Measurements from ENCODE around the gene SLITRK5.
A peak's percentile ranks its signal among the peaks of the same experiment; 100 is the strongest.

SLITRK5 gene, protein sequence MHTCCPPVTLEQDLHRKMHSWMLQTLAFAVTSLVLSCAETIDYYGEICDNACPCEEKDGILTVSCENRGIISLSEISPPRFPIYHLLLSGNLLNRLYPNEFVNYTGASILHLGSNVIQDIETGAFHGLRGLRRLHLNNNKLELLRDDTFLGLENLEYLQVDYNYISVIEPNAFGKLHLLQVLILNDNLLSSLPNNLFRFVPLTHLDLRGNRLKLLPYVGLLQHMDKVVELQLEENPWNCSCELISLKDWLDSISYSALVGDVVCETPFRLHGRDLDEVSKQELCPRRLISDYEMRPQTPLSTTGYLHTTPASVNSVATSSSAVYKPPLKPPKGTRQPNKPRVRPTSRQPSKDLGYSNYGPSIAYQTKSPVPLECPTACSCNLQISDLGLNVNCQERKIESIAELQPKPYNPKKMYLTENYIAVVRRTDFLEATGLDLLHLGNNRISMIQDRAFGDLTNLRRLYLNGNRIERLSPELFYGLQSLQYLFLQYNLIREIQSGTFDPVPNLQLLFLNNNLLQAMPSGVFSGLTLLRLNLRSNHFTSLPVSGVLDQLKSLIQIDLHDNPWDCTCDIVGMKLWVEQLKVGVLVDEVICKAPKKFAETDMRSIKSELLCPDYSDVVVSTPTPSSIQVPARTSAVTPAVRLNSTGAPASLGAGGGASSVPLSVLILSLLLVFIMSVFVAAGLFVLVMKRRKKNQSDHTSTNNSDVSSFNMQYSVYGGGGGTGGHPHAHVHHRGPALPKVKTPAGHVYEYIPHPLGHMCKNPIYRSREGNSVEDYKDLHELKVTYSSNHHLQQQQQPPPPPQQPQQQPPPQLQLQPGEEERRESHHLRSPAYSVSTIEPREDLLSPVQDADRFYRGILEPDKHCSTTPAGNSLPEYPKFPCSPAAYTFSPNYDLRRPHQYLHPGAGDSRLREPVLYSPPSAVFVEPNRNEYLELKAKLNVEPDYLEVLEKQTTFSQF

DNA sequence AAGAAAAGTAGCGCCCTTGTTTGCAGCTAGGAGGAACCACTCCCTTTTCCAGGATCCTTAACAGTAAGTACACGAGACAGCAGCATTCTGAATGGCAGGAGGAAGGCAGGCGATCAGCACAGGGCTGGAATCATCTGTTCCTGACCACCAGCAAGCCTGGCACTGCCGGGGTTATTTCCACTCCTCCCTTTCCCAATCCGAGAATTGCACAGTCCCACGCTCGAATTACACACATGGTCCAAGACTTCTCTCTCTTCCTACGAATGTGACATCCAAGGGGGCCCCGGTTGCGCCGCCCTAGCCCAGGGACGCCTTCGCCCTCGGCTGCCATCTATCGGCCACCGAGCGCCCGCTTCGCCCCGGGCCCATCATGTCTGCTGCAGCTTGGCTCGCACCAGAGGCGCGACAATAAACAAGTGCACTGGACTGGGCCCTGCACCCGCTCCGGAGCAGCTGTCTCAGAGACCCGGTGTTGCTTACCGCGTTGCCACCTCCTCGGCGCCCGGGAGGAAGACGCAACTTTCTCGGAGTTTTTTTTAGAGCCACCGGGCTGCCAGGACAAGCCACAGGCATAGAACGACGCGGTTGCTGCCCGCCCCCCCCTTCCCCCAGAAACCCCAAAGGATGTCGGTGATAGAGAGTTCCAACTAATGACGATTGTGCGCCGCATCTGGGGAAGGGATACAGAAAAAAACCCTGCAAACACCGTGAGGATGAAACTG is at the start of gene SLITRK5:
TSS of gene SLITRK5 (plus strand) at position 341 of the 722 bp plus-strand sequence. CDS start 4,018 bp downstream, outside the sequence.
- DNase-seq: peak; percentile 84 to 98 (median 90)
- intact Hi-C loops (cut with DNase I): loop anchor here (5.0 kb wide), 1 partner anchor 409 kb away; no protein-coding TSS in a partner anchor

DNA sequence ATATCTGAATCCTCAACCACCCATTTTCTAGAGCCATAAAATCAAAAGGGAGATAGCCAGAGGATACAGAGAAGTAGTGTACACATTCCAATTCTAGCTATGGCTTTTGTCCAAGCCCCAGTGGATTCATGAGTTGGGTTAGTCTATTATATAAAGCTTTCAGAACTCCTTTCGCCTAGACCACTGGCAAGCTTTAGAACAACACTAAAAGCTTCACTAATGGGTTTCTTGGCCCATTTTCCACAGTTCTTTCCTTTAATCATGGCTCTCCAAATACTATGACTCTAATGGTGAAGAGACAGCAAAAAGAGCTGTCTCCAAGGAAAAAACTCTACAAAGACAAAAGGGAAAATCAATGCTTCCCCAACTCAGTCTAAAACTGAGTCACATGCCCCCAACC is 48.2 kb upstream of the SLITRK5 start:
- intact Hi-C loops (cut with DNase I): no loop called here
- no peak for DNase-seq

DNA sequence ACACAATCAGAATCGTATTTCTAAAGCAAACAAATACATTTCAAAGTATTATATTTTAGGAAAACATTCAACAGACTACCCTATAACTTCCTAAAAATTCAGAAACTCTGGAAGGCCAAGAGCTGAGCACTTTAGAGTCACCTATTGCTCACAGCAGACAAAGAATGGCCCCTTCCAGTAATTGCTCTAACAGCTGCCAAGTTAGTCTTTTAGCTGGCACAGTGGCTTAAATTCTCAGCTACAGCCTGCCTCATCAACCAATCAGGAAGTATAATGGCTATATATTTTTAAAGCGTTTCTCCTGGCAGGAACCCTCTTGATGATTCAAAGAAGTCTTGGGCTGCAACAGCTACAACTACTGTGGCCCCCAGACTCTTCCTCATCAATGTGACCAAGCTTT is 14.9 kb upstream of the SLITRK5 start:
- DNase-seq: no peak
- intact Hi-C loops (cut with DNase I): no loop called here

GRCh38 chr13:87661471-87661870 is 9.7 kb upstream of the SLITRK5 start:
- DNase-seq: no peak
- intact Hi-C loops (cut with DNase I): loop anchor here (10.0 kb wide), 2 partner anchors 787 to 1577 kb away; no protein-coding TSS in a partner anchor

- DNase-seq: no peak
- intact Hi-C loops (cut with DNase I): loop anchor here (10.0 kb wide), 2 partner anchors 792 to 1582 kb away; no protein-coding TSS in a partner anchor
Measured at GRCh38 chr13:87666831-87667230, 4.3 kb upstream of the SLITRK5 start.

DNA sequence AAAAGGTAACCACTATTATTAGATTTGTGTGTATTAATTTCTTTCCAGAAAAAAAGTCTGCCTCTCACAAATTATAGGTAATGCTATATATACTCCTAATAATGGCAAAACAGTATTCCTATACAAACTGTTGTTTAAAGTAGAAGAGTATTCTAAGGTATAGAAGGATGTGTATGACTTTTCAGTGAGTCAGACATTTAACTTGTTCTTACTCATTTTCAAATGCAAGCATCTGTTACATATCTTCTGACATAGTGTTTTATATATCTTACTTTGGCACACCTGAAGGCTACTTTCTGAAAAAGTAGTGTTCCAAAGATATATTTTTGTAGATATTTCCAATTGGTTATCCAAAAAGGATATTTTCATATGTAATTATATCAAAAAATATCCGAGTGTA is 3.5 kb upstream of the SLITRK5 start:
- intact Hi-C loops (cut with DNase I): loop anchor here (10.0 kb wide), 2 partner anchors 793 to 1583 kb away; no protein-coding TSS in a partner anchor
- no peak for DNase-seq

DNA sequence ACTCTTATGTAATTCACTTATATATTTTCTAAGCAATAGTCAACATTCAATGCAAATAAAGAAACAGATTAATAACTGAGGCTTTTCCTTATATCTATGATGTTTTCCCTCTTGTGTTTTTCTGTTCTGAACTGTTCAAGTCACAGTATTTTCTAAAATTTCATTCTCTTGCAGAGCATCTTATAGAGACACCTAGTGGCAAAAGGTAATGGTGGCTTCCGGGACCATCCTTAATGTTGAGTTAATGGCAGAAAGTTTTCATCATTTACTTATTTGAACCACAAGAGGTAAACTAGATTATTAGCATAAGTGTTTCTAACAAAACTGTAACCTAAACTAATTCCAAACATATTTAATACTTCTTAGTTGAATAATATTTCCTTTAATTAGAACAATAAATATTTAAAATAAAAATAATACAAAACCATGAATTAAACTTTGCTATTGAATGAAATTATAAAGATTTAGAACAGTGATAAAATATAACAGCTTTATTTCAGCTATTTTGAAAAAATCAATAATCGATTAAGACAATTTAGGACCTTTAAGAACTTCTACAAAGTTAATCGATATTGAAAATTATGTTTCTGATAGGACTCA is 1.7 kb upstream of the SLITRK5 start:
- intact Hi-C loops (cut with DNase I): loop anchor here (10.0 kb wide), 2 partner anchors 795 to 1585 kb away; no protein-coding TSS in a partner anchor
- DNase-seq: peak in 1 of 10 donors; percentile 16

DNA sequence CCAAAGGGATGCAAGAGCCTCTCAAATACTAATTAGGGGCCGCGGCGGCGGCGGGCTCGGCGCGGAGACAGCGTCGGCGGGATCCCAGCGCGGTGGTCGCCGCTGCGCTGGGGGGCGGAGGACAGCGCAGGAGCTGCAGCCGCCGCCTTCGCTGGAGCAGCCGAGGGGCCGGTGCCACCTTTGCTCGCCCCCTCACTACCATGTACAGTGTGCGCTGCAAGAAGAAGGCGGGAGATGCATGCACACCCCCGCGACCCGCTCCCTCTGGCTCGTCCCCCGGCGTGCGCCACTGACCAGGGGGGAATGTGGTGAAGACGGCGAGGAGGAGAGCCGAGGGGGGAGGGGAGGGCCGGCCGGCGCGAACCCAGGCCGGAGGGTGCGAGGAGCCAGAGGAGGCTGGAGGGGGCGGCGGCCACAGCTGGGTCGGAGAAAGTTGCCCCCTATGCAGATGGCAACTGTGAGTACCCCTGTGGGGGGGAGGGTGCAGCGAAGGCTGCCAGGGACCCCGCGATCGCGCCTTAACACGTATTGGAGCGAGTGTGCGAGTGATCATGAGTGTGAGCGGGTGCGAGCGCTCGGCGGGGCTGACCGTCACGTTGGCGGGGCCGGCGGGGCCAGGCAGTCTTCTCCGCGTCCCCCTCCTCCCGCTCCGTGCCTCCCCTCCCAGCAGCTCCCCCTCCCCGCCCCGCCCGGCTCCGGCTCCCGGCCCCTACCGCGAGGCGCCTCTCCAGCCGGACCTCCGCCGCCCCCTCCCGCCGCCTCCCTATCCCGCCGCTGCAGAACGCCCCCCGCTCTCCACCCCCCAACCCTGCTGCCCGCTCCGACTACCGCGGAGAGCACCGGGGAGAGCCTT is 808 bp downstream of the SLITRK5 start:
- DNase-seq: peak in 7 of 10 donors; percentile 37 to 89 (median 47)
- intact Hi-C loops (cut with DNase I): loop anchor here (5.0 kb wide), 1 partner anchor 410 kb away; no protein-coding TSS in a partner anchor

DNA sequence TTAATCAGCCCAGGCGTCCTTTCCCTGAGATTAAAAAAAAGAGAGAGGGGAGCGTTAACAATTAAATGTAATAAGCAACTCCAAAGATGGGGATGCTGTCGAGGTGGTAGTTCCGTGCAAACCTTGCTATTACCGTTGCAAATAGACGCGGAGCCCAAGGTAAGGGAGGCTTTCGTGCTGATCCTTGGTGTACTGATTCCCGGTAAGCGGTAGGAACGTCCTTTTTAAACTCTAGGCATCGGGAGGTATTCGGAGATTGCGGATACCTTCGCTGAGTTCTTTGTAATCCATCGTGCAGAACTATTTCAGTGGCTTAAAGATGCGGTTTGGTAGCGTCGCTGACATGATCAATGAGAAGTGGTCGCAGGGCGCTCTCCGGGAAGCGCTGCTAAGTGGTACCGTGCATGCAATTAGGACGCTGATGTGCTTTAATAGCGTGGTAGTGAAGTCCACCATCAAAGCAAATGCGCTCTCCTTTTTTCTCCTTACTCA is 3.1 kb downstream of the SLITRK5 start:
- intact Hi-C loops (cut with DNase I): loop anchor here (5.0 kb wide), 1 partner anchor 412 kb away; no protein-coding TSS in a partner anchor
- no peak for DNase-seq

- DNase-seq: no peak
- intact Hi-C loops (cut with DNase I): no loop called here
Measured at GRCh38 chr13:87675851-87676250, 4.7 kb downstream of the SLITRK5 start.

DNA sequence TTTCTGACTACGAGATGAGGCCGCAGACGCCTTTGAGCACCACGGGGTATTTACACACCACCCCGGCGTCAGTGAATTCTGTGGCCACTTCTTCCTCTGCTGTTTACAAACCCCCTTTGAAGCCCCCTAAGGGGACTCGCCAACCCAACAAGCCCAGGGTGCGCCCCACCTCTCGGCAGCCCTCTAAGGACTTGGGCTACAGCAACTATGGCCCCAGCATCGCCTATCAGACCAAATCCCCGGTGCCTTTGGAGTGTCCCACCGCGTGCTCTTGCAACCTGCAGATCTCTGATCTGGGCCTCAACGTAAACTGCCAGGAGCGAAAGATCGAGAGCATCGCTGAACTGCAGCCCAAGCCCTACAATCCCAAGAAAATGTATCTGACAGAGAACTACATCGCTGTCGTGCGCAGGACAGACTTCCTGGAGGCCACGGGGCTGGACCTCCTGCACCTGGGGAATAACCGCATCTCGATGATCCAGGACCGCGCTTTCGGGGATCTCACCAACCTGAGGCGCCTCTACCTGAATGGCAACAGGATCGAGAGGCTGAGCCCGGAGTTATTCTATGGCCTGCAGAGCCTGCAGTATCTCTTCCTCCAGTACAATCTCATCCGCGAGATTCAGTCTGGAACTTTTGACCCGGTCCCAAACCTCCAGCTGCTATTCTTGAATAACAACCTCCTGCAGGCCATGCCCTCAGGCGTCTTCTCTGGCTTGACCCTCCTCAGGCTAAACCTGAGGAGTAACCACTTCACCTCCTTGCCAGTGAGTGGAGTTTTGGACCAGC is 5.3 kb downstream of the SLITRK5 start:
- intact Hi-C loops (cut with DNase I): no loop called here
- DNase-seq: peak in 4 of 10 donors; percentile 25 to 69 (median 56)

DNA sequence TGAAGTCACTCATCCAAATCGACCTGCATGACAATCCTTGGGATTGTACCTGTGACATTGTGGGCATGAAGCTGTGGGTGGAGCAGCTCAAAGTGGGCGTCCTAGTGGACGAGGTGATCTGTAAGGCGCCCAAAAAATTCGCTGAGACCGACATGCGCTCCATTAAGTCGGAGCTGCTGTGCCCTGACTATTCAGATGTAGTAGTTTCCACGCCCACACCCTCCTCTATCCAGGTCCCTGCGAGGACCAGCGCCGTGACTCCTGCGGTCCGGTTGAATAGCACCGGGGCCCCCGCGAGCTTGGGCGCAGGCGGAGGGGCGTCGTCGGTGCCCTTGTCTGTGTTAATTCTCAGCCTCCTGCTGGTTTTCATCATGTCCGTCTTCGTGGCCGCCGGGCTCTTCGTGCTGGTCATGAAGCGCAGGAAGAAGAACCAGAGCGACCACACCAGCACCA is 5.9 kb downstream of the SLITRK5 start:
- peak in 2 of 10 donors; percentile 29 to 47 for DNase-seq
- intact Hi-C loops (cut with DNase I): no loop called here

GRCh38 chr13:87677496-87678371 is 6.6 kb downstream of the SLITRK5 start:
- intact Hi-C loops (cut with DNase I): no loop called here
- DNase-seq: peak in 8 of 10 donors; percentile 40 to 93 (median 53)

- DNase-seq: no peak
- intact Hi-C loops (cut with DNase I): no loop called here
Measured at GRCh38 chr13:87678372-87678752, 7.2 kb downstream of the SLITRK5 start.

DNA sequence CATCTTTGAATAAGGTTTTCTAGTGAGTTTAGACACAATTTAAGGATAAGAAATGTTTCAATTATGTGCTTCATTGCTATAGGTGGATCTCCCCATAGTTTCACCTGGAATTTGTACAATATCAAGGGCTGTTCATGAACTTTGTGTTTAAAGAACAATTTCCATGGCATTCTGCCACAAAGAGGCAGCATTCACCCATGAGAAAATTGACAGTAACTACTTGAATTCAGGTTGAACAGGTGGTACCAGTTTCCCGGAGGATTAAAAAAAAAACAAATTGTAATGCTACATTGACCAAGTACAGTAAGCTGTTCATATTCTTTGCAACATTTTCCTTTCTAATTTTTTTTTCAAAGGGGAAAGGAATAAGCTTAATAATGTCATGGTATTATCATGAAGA is 9.1 kb downstream of the SLITRK5 start:
- intact Hi-C loops (cut with DNase I): no loop called here

GRCh38 chr13:87684850-87685742 is 13.9 kb downstream of the SLITRK5 start:
- intact Hi-C loops (cut with DNase I): no loop called here
- DNase-seq: no peak

More for the DNA sequence above, 9.1 kb downstream of the SLITRK5 start:
- no peak for DNase-seq

All from posterior cingulate gyrus (tissue), 11 donors.